K562 (cell line): Measurements from ENCODE around the gene GKN1. TPM values are rescaled to one million over a fixed set of nuclear protein-coding genes. Genes with fewer than 3 reads are reported as not detected.

Source experiments
- ATF3 ChIP-seq, 2 experiments: fragments of 450-650 bp in 1 of 2; sonication (generic) in 1 of 2; formaldehyde crosslinking in 1 of 2; IDR thresholded peaks in 1 of 2; conservative IDR thresholded peaks in 1 of 2; 2 replicates each; pipeline versions ENCODE4 v1.6.1 to v1.8.1; 2016 to 2023; ENCODE audit warnings: mild to moderate bottlenecking in 2 of 2, moderate library complexity in 2 of 2, inconsistent platforms in 1 of 2, missing genetic modification reagents in 1 of 2
- CTCF ChIP-seq, 3 experiments: IDR thresholded peaks in 2 of 3; conservative IDR thresholded peaks in 1 of 3; 2 replicates each; pipeline ENCODE4 v1.5.1; 2011 to 2012; ENCODE audit warnings: low read length in 3 of 3, mild to moderate bottlenecking in 3 of 3, control low read depth in 2 of 3, improper control_type of control experiment in 1 of 3, inconsistent platforms in 1 of 3, low read depth in 1 of 3, mixed read lengths in 1 of 3, moderate library complexity in 1 of 3; ENCODE audit not compliant: insufficient read depth in 2 of 3
- DEAF1 ChIP-seq: fragments of 450-650 bp; formaldehyde crosslinking; IDR thresholded peaks from 2 replicates; pipeline ENCODE4 v1.4.0; 2020; ENCODE audit warnings: mild to moderate bottlenecking, moderate library complexity
- THRA ChIP-seq: fragments of 450-650 bp; IDR thresholded peaks from 2 replicates; pipeline ENCODE4 v1.6.1; 2017; ENCODE audit warnings: mild to moderate bottlenecking, moderate library complexity
- polyA plus RNA-seq, 8 experiments: library from polyadenylated mRNA; depleted of rRNA in 4 of 8; stranded (reverse) in 5 of 8; unstranded in 3 of 8; fragments of >200 nt; fragmentation: Nextera tagmentation in 2 of 8; fragmentation: Illumina TruSeq in 1 of 8; extraction: Ambion mirVana in 2 of 8; extraction: Trizol in 1 of 8; gene quantifications; 2 replicates each; pipeline versions ENCODE4 v1.2.1 to v1.2.3, GENCODE V29; 2011 to 2014; ENCODE audit warnings: inconsistent platforms in 1 of 8, missing spikeins in 1 of 8
- total RNA-seq, 7 experiments: library from RNA; depleted of rRNA in 6 of 7; stranded (reverse); fragments of >200 nt in 6 of 7; fragmentation: Illumina TruSeq in 2 of 7; extraction: Trizol in 2 of 7; gene quantifications; 2 replicates each; pipeline versions ENCODE4 v1.2.1 to v1.2.3, GENCODE V29; 2011 to 2021; ENCODE audit warnings: low replicate concordance in 1 of 7

Gene GKN1
- total and polyA plus RNA-seq, 9 of the 15 experiments (the other 6 are each of a cell fraction or from before 2014, with no cell fraction given) = not detected

- TF ChIP-seq DEAF1 (CRISPR knock-in tag) = peak; percentile 45; the same call in 1 of the 2 replicates
- no peak for TF ChIP-seq THRA
- no peak for TF ChIP-seq ATF3 (IDR thresholded peaks at IDR 0.05)
- TF ChIP-seq ATF3 (CRISPR knock-in tag; conservative IDR thresholded peaks at IDR 0.05) = no peak
- peak; percentile 76 to 83 (median 82) for TF ChIP-seq CTCF (IDR thresholded peaks at IDR 0.05 in 2 of 3, conservative IDR thresholded peaks at IDR 0.05 in 1 of 3; ENCODE audit: insufficient read depth in 2 of 3, low read depth in 1 of 3, low read length in 3 of 3)
Measured at GRCh38 chr2:68943581-68944568, 30.6 kb upstream of the GKN1 start (continued).
